ENCODE measurements around the gene CWC25.

The CWC25 gene

DNA sequence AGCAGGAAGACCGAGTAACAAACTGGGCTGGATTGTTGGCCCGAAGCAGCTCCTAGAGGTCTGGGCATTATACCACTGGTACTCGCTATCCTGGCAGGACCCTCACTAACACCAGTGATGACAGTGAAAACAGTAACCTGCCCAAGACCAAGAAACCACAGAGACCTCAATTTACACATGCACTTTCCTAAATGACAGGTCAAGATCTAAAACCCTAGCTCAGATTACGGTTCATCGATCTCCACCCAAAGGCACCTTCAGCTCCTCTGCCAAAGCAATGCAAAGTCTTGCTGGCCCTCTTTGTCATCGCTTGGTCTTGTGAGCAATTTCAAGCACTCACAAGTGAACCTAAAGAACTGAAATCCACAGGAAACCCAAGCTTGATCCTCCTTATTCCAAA is 27.3 kb downstream of the CWC25 start:
- ATAC-seq (ENCODE audit: insufficient read depth, low read depth) (no peak), DNase-seq (no peak)
- H3K4me1 ChIP-seq (ENCODE audit: insufficient read depth, low read length), result peaks cover 40% of the 10 kb centered on the region
- H3K27ac ChIP-seq (ENCODE audit: low read length), result peak overlapping the region; percentile 80
- H3K27me3 ChIP-seq (ENCODE audit: insufficient read depth, low read length, poor library complexity), result no peaks in the 10 kb centered on the region
- peaks cover 60% of the 10 kb centered on the region for H3K36me3 ChIP-seq (ENCODE audit: insufficient read depth, low read length)
- peak overlapping the region; percentile 86 for H3K4me2 ChIP-seq (ENCODE audit: insufficient read depth, low read length)
- no peaks in the 10 kb centered on the region for H3K9me3 ChIP-seq (ENCODE audit: insufficient read depth, low read length, severe bottlenecking)
- H4K20me1 ChIP-seq (ENCODE audit: insufficient read depth, low read length), result peaks cover 43% of the 10 kb centered on the region
- peak overlapping the region; percentile 76 to 83; a peak in 3 of 4 replicates for H3K4me3 ChIP-seq (ENCODE audit: low read depth in 1 of 2, low read length in 2 of 2)
- no peak for TF ChIP-seq EZH2 (IDR thresholded peaks at IDR 0.05; ENCODE audit: borderline replicate concordance, low read depth, low read length, severe bottlenecking)
- TF ChIP-seq, protein P1, sequence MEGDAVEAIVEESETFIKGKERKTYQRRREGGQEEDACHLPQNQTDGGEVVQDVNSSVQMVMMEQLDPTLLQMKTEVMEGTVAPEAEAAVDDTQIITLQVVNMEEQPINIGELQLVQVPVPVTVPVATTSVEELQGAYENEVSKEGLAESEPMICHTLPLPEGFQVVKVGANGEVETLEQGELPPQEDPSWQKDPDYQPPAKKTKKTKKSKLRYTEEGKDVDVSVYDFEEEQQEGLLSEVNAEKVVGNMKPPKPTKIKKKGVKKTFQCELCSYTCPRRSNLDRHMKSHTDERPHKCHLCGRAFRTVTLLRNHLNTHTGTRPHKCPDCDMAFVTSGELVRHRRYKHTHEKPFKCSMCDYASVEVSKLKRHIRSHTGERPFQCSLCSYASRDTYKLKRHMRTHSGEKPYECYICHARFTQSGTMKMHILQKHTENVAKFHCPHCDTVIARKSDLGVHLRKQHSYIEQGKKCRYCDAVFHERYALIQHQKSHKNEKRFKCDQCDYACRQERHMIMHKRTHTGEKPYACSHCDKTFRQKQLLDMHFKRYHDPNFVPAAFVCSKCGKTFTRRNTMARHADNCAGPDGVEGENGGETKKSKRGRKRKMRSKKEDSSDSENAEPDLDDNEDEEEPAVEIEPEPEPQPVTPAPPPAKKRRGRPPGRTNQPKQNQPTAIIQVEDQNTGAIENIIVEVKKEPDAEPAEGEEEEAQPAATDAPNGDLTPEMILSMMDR (IDR thresholded peaks at IDR 0.05; ENCODE audit: borderline replicate concordance, extremely low read depth, low read length, poor library complexity, severe bottlenecking), result no peak
- H3K79me2 ChIP-seq (ENCODE audit: insufficient read depth, low read length), result peaks cover 62% of the 10 kb centered on the region
- H2AFZ ChIP-seq (ENCODE audit: low read depth, low read length), result no peak overlapping the region
- peak overlapping the region; percentile 87 for H3K9ac ChIP-seq (ENCODE audit: low read depth, low read length)

DNA sequence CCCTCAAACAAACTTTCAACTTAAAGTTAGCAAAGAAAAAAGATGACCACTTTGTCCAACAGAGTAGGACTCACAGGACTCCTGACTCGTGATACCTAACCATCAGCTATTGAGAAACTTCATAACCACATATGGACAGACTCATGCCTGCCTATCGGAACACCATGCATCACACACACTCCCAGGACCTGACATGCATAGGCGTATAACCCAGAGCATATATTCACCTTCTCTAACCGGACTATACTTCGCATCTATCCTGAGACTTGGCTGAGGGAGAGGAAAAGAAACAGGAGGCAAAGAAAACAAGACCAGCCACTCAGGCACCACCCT is 28.0 kb downstream of the CWC25 start:
- H3K4me2 ChIP-seq (ENCODE audit: insufficient read depth, low read length), result peak overlapping the region; percentile 86
- peak overlapping the region; percentile 80; the same call in 1 of the 2 replicates for H3K27ac ChIP-seq (ENCODE audit: low read length)
- ATAC-seq (ENCODE audit: insufficient read depth, low read depth) (no peak), DNase-seq (no peak)
- peaks cover 60% of the 10 kb centered on the region for H3K36me3 ChIP-seq (ENCODE audit: insufficient read depth, low read length)
- H4K20me1 ChIP-seq (ENCODE audit: insufficient read depth, low read length), result peaks cover 48% of the 10 kb centered on the region
- H2AFZ ChIP-seq (ENCODE audit: low read depth, low read length), result no peak overlapping the region
- H3K4me3 ChIP-seq (ENCODE audit: low read depth in 1 of 2, low read length in 2 of 2), result peak overlapping the region in 1 of 2 experiments; percentile 83; a peak in 2 of 4 replicates
- peaks cover 69% of the 10 kb centered on the region for H3K79me2 ChIP-seq (ENCODE audit: insufficient read depth, low read length)
- no peaks in the 10 kb centered on the region for H3K27me3 ChIP-seq (ENCODE audit: insufficient read depth, low read length, poor library complexity)
- H3K9ac ChIP-seq (ENCODE audit: low read depth, low read length), result peak overlapping the region; percentile 87
- peaks cover 40% of the 10 kb centered on the region for H3K4me1 ChIP-seq (ENCODE audit: insufficient read depth, low read length)
- H3K9me3 ChIP-seq (ENCODE audit: insufficient read depth, low read length, severe bottlenecking), result no peaks in the 10 kb centered on the region
- TF ChIP-seq, protein P1 (IDR thresholded peaks at IDR 0.05; ENCODE audit: borderline replicate concordance, extremely low read depth, low read length, poor library complexity, severe bottlenecking), result no peak
- TF ChIP-seq EZH2 (IDR thresholded peaks at IDR 0.05; ENCODE audit: borderline replicate concordance, low read depth, low read length, severe bottlenecking), result no peak

DNA sequence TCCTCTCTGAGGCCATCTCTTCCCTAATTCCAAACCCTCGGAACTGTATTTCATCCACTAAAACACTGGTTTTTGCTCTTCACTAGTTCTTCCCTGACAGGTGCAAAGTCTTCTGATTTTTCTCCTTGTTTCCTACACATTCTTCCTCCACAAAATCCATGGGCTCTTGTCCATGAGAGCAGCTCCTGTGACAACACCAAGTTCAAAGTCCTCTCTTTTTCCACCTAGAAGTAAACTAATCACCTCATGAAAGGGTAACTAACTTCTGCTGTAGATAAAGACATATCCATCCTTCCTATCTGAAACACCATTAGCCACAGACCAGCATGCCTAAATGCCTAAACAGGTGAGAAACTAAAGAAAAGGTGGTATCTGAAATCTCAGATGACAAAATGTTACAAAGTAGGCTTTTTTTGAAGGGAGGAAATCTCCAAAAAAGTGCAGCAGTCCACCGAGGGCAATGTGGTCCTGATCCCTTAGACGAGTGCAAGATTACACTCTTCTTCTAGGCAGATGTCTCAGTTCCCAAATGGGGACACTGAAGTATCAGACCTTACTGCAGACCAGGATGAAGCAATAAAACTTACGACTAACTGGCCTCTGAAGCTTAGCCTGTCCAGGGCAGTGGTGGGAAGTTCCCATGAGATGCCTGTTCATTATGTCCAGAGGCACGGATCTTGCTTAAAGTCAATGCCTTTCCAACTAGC is 28.5 kb downstream of the CWC25 start:
- peaks cover 73% of the 10 kb centered on the region for H3K79me2 ChIP-seq (ENCODE audit: insufficient read depth, low read length)
- peak overlapping the region; percentile 87 for H3K9ac ChIP-seq (ENCODE audit: low read depth, low read length)
- no peak for DNase-seq
- TF ChIP-seq, protein P1 (IDR thresholded peaks at IDR 0.05; ENCODE audit: borderline replicate concordance, extremely low read depth, low read length, poor library complexity, severe bottlenecking), result no peak
- TF ChIP-seq EZH2 (IDR thresholded peaks at IDR 0.05; ENCODE audit: borderline replicate concordance, low read depth, low read length, severe bottlenecking), result no peak
- H3K4me1 ChIP-seq (ENCODE audit: insufficient read depth, low read length), result peaks cover 40% of the 10 kb centered on the region
- no peak overlapping the region for H2AFZ ChIP-seq (ENCODE audit: low read depth, low read length)
- H3K36me3 ChIP-seq (ENCODE audit: insufficient read depth, low read length), result peaks cover 57% of the 10 kb centered on the region
- 0 out of 2 replicates have a peak overlapping the region, but pooled peaks have one; percentile 80 for H3K27ac ChIP-seq (ENCODE audit: low read length)
- peak overlapping the region; percentile 86 for H3K4me2 ChIP-seq (ENCODE audit: insufficient read depth, low read length)
- no peaks in the 10 kb centered on the region for H3K27me3 ChIP-seq (ENCODE audit: insufficient read depth, low read length, poor library complexity)
- H4K20me1 ChIP-seq (ENCODE audit: insufficient read depth, low read length), result peaks cover 50% of the 10 kb centered on the region
- H3K9me3 ChIP-seq (ENCODE audit: insufficient read depth, low read length, severe bottlenecking), result no peaks in the 10 kb centered on the region
- ATAC-seq (ENCODE audit: insufficient read depth, low read depth), result no peak
- 0 out of 4 replicates have a peak overlapping the region, but pooled peaks of 1 of the 2 experiments have one; percentile 1 for H3K4me3 ChIP-seq (ENCODE audit: low read depth in 1 of 2, low read length in 2 of 2)
